ENCODE measurements around the gene HLA-DQA1. TPM values are rescaled to one million over a fixed set of nuclear protein-coding genes. Genes with fewer than 3 reads are reported as not detected.

The HLA-DQA1 gene
- total RNA-seq: not detected in 2 replicates

GRCh38 chr6:32637219-32637880 lies at the start of gene HLA-DQA1:
TSS of gene HLA-DQA1 (plus strand) at chr6:32637406. CDS start at chr6:32637459, 53 bp downstream.

DNA sequence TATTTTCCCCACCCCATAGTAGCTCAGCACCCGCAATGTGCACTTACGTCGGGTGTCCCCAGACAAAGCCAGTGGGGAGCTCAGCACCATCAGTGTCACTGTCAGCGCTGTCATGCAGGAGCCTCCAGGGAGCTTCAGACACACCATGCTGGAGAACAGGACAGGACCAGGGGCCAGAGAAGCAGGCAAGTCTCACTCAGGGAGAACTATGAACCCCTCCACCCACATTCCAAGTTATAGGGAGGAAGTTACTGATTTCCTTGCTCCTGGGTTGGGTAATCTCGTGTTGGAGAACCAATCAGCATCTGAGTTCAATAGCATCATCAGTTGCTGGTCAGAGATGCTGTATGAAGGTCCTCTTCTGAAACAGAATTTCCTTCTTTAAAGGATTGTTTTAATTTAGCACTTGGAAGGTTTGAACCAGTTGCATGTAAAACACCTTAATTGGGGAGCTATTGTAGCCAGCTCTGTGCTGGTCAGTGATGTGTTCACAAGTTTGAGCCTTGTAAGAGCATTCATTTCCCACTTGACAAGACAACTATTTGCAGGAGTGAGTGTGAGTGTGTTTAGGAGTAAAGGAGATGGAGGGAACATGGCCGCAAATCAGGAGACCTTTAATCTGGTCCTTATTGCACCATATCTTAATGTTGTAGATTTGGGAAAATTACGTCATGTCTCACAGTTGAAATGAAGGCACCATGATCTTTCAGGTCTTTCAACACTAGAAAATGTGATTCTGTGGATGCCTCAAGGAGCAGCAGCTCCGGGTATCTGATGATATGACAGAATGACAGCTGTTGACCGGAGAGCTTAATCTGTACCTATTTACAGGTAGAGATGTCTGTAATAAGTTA lies 47.4 kb upstream of the HLA-DQA1 start, which contains the start of gene HLA-DRB1:
Gene HLA-DRB1 (minus strand): TSS at position 253 of the 854 bp plus-strand sequence. CDS start 106 bp downstream, at position 147.

GRCh38 chr6:32666420-32667300 lies 29.5 kb downstream of the HLA-DQA1 start, which contains the start of gene HLA-DQB1:
TSS of gene HLA-DQB1 (minus strand) at chr6:32666657. CDS start at chr6:32666607, 50 bp downstream.

Other genes with a start within 250 kb of the HLA-DQA1 start
- gene BTNL2, start 230.2 kb upstream of the HLA-DQA1 start, total RNA-seq: not detected in 2 replicates
- gene HLA-DRA, start 197.5 kb upstream of the HLA-DQA1 start, total RNA-seq: not detected in 2 replicates
- not detected in 2 replicates for gene HLA-DRB5, start 107.1 kb upstream of the HLA-DQA1 start, total RNA-seq
- gene HLA-DRB1, start 47.6 kb upstream of the HLA-DQA1 start, total RNA-seq: 0.93 TPM in 1 of 2 replicates, not detected in the other
- not detected in 2 replicates for gene HLA-DQB1, start 29.3 kb downstream of the HLA-DQA1 start, total RNA-seq
- not detected in 2 replicates for gene HLA-DQA2, start 104.0 kb downstream of the HLA-DQA1 start, total RNA-seq
- gene HLA-DQB2, start 126.1 kb downstream of the HLA-DQA1 start, total RNA-seq: 0.07 TPM in 1 of 2 replicates, not detected in the other
- gene HLA-DOB, start 179.6 kb downstream of the HLA-DQA1 start, total RNA-seq: not detected in 2 replicates
- 20.1 and 28.1 TPM in 2 replicates for gene TAP2, start 201.3 kb downstream of the HLA-DQA1 start, total RNA-seq
- gene PSMB8, start 206.6 kb downstream of the HLA-DQA1 start, total RNA-seq: 29.1 and 49.2 TPM in 2 replicates
- 29.4 and 37.5 TPM in 2 replicates for gene TAP1, start 216.3 kb downstream of the HLA-DQA1 start, total RNA-seq
- gene PSMB9, start 216.8 kb downstream of the HLA-DQA1 start, total RNA-seq: 7.0 and 9.1 TPM in 2 replicates